Smooth muscle cell (in vitro differentiated cells): ENCODE results near the gene TRIM24. TPM values are rescaled to one million over a fixed set of nuclear protein-coding genes. Genes with fewer than 3 reads are reported as not detected.
"Not testable (repeated sequence)": the region's sequence is repeated elsewhere in the genome, so short reads cannot be mapped to it uniquely, and the experiment has no call there.

Experiments
- DNase-seq: peaks from one replicate; lab custom pipeline; 2025; ENCODE audit not compliant: unreplicated experiment; lab: John Stamatoyannopoulos, UW
- H2AFZ ChIP-seq: fragments of 200-600 bp; sonication (generic); 2 replicates; pipeline ENCODE4 v1.6.0; 2016; ENCODE audit warnings: antibody characterized with exemption, low read depth, mild to moderate bottlenecking
- H3F3A ChIP-seq: fragments of 200-600 bp; sonication (generic); 2 replicates; pipeline ENCODE4 v1.6.0; 2017; ENCODE audit warnings: antibody characterized with exemption, low read depth
- H3K27ac ChIP-seq: fragments of 200-600 bp; sonication (generic); 2 replicates; pipeline ENCODE4 v1.5.1; 2016; ENCODE audit warnings: low read depth, mild to moderate bottlenecking
- H3K27me3 ChIP-seq: fragments of 200-600 bp; sonication (generic); 2 replicates; pipeline ENCODE4 v1.6.1; 2016; ENCODE audit warnings: low read depth, mild to moderate bottlenecking
- H3K36me3 ChIP-seq: fragments of 200-600 bp; sonication (generic); 2 replicates; pipeline ENCODE4 v1.5.1; 2016; ENCODE audit warnings: low read depth
- H3K4me1 ChIP-seq: fragments of 200-600 bp; sonication (generic); 2 replicates; pipeline ENCODE4 v1.5.1; 2016; ENCODE audit warnings: low read depth
- H3K4me2 ChIP-seq: fragments of 200-600 bp; sonication (generic); 2 replicates; pipeline ENCODE4 v1.6.0; 2016; ENCODE audit warnings: mild to moderate bottlenecking
- H3K4me3 ChIP-seq: fragments of 200-600 bp; sonication (generic); 2 replicates; pipeline ENCODE4 v1.5.1; 2016; ENCODE audit warnings: mild to moderate bottlenecking
- H3K79me2 ChIP-seq: fragments of 200-600 bp; sonication (generic); 2 replicates; pipeline ENCODE4 v1.6.0; 2016; ENCODE audit warnings: low read depth, mild to moderate bottlenecking
- H3K9ac ChIP-seq: fragments of 200-600 bp; sonication (generic); 2 replicates; pipeline ENCODE4 v1.6.0; 2016; ENCODE audit warnings: low read depth
- H3K9me3 ChIP-seq: fragments of 200-600 bp; sonication (generic); replicated peaks from 2 replicates; pipeline ENCODE4 v1.5.1; 2016; ENCODE audit warnings: low read depth
- H4K20me1 ChIP-seq: fragments of 200-600 bp; sonication (generic); 2 replicates; pipeline ENCODE4 v1.6.0; 2016; ENCODE audit warnings: low read depth
- CTCF ChIP-seq: fragments of 200-600 bp; sonication (generic); IDR thresholded peaks from 2 replicates; pipeline ENCODE4 v1.5.1; 2017; ENCODE audit warnings: borderline replicate concordance, mild to moderate bottlenecking, antibody characterized with exemption; ENCODE audit not compliant: insufficient read depth, poor library complexity, severe bottlenecking
- WGBS: methylation state at CpG from one replicate; pipeline ENCODE4 v1.1.7; 2016; ENCODE audit warnings: low lambda C conversion rate; 5-methylcytosine and 5-hydroxymethylcytosine counted together
- polyA plus RNA-seq: library from polyadenylated mRNA; unstranded; fragments of >200 nt; fragmentation: Nextera tagmentation; extraction: Ambion mirVana; gene quantifications from 2 replicates; pipeline ENCODE4 v1.2.1, GENCODE V29; 2016
- total RNA-seq: library from RNA; depleted of rRNA; stranded (reverse); fragments of >200 nt; gene quantifications from 2 replicates; pipeline ENCODE4 v1.2.3, GENCODE V29; 2014

Gene TRIM24
- total and polyA plus RNA-seq, 2 experiments from 2014 or later = 24.9 to 60.7 TPM

- no peaks in the 10 kb centered on the region for H3F3A ChIP-seq
- no peak overlapping the region for H2AFZ ChIP-seq
- H3K27me3 ChIP-seq = no peaks in the 10 kb centered on the region
- no peak overlapping the region for H3K27ac ChIP-seq
- H3K79me2 ChIP-seq = peaks cover 29% of the 10 kb centered on the region
- no peak for DNase-seq
- H4K20me1 ChIP-seq = no peaks in the 10 kb centered on the region
- WGBS = 96% methylated on average over 7 of the region's 7 CpGs
- H3K36me3 ChIP-seq = peaks cover 74% of the 10 kb centered on the region
- H3K4me1 ChIP-seq = no peaks in the 10 kb centered on the region
- H3K4me3 ChIP-seq = no peak overlapping the region
- no peak for TF ChIP-seq CTCF
- no peak overlapping the region for H3K4me2 ChIP-seq
- no peak overlapping the region for H3K9ac ChIP-seq
- peaks cover 14% of the 10 kb centered on the region for H3K9me3 ChIP-seq
Measured at GRCh38 chr7:138521837-138522461, 61.9 kb downstream of the TRIM24 start.

GRCh38 chr7:138524259-138524658 is 64.2 kb downstream of the TRIM24 start:
- peaks cover 6% of the 10 kb centered on the region for H3K79me2 ChIP-seq
- no peaks in the 10 kb centered on the region for H4K20me1 ChIP-seq
- no peak for TF ChIP-seq CTCF
- H3F3A ChIP-seq = no peaks in the 10 kb centered on the region
- H3K36me3 ChIP-seq = peaks cover 88% of the 10 kb centered on the region
- no peaks in the 10 kb centered on the region for H3K27me3 ChIP-seq
- no peak overlapping the region for H2AFZ ChIP-seq
- WGBS = over 99% methylated on average over 2 of the region's 2 CpGs
- DNase-seq = no peak
- H3K9me3 ChIP-seq = peaks cover 33% of the 10 kb centered on the region
- no peak overlapping the region for H3K9ac ChIP-seq
- no peaks in the 10 kb centered on the region for H3K4me1 ChIP-seq
- H3K4me3 ChIP-seq = no peak overlapping the region
- H3K4me2 ChIP-seq = no peak overlapping the region
- no peak overlapping the region for H3K27ac ChIP-seq

DNA sequence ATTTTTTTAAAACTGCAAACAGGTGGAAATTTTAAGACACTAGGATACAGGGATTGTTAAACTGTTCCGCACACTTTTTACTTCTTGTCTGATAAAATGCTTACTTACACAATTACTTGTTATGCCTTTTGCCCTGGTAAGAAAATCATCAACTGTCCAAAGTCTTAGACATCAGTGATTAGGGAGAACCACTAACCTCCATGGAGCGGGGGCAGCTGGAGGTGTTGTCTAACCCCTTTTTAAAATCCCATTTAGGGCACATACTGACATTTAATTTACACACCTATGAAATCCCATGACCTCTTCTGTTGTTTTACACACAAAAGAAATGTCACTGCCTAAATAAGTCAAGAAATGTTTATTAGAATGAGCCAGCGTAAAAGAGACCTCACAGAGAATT is 65.7 kb downstream of the TRIM24 start:
- no peak for TF ChIP-seq CTCF
- H3K9ac ChIP-seq = no peak overlapping the region
- WGBS = 99% methylated on average over 3 of the region's 3 CpGs
- H3K27me3 ChIP-seq = no peaks in the 10 kb centered on the region
- H3K9me3 ChIP-seq = peaks cover 39% of the 10 kb centered on the region
- no peak overlapping the region for H3K27ac ChIP-seq
- H2AFZ ChIP-seq = no peak overlapping the region
- no peak for DNase-seq
- no peak overlapping the region for H3K4me2 ChIP-seq
- H4K20me1 ChIP-seq = no peaks in the 10 kb centered on the region
- no peaks in the 10 kb centered on the region for H3K4me1 ChIP-seq
- peaks cover 82% of the 10 kb centered on the region for H3K36me3 ChIP-seq
- H3K4me3 ChIP-seq = no peak overlapping the region
- H3K79me2 ChIP-seq = peaks cover 10% of the 10 kb centered on the region
- no peaks in the 10 kb centered on the region for H3F3A ChIP-seq

GRCh38 chr7:138527746-138528223 is 67.7 kb downstream of the TRIM24 start:
- Histone ChIP-seq H3K79me2 (peaks cover 14% of the 10 kb centered on the region), H3K9me3 (peaks cover 39% of the 10 kb centered on the region), H2AFZ (no peak overlapping the region), H3K4me2 (no peak overlapping the region), H3K36me3 (peaks cover 66% of the 10 kb centered on the region), H3K9ac (no peak overlapping the region), H4K20me1 (no peaks in the 10 kb centered on the region), H3F3A (no peaks in the 10 kb centered on the region), H3K27me3 (no peaks in the 10 kb centered on the region), H3K27ac (no peak overlapping the region), H3K4me1 (no peaks in the 10 kb centered on the region), H3K4me3 (no peak overlapping the region)
- DNase-seq = no peak
- WGBS = 83% methylated on average over 5 of the region's 5 CpGs
- TF ChIP-seq CTCF = no peak

DNA sequence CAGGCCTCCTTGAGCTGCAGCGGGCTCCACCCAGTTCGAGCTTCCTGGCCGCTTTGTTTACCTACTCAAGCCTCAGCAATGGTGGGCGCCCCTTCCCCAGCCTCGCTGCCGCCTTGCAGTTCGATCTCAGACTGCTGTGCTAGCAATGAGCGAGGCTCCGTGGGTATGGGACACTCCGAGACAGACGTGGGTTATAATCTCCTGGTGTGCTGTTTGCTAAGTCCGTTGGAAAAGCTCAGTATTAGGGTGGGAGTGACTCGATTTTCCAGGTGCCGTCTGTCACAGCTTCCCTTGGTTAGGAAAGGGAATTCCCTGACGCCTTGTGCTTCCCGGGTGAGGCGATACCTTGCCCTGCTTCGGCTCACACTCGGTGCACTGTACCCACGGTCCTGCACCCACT is 76.8 kb downstream of the TRIM24 start:
- not testable (repeated sequence) for H3K27me3 ChIP-seq, DNase-seq, H3K4me2 ChIP-seq, H3K9ac ChIP-seq, H4K20me1 ChIP-seq, H3K4me1 ChIP-seq, H3K4me3 ChIP-seq, H2AFZ ChIP-seq, H3K9me3 ChIP-seq, H3K27ac ChIP-seq, H3F3A ChIP-seq
- Histone ChIP-seq H3K79me2 (peaks cover 29% of the 10 kb centered on the region), H3K36me3 (peaks cover 20% of the 10 kb centered on the region)
- 97% methylated on average over 20 of the region's 20 CpGs for WGBS
